H1 (cell line): Measurements from ENCODE around the gene DRD5.
"Not testable (repeated sequence)": the region's sequence is repeated elsewhere in the genome, so short reads cannot be mapped to it uniquely, and the experiment has no call there.

Experiments used
- CTCF ChIP-seq, 3 experiments: IDR thresholded peaks; 1 replicate in 2 of 3; 2 replicates in 1 of 3; pipeline versions ENCODE4 v1.5.1 to v1.6.1; 2011; ENCODE audit warnings: low read length in 3 of 3, mild to moderate bottlenecking in 3 of 3, inconsistent platforms in 2 of 3, low read depth in 1 of 3, moderate library complexity in 1 of 3; ENCODE audit not compliant: insufficient read depth in 1 of 3; ENCODE audit errors: control extremely low read depth in 1 of 3
- EZH2 ChIP-seq: fragments of 200-600 bp; sonication (generic); IDR thresholded peaks from 2 replicates; pipeline ENCODE4 v1.7.1; 2012; ENCODE audit warnings: low read depth, mild to moderate bottlenecking, moderate library complexity, low read length, inconsistent platforms; ENCODE audit not compliant: severe bottlenecking
- HDAC2 ChIP-seq, 2 experiments: fragments of 300-600 bp in 1 of 2; sonication (generic) in 1 of 2; IDR thresholded peaks; 2 replicates each; pipeline ENCODE4 v1.6.1; 2011 to 2012; ENCODE audit warnings: low read depth in 2 of 2, low read length in 2 of 2, mild to moderate bottlenecking in 2 of 2, moderate library complexity in 2 of 2, borderline replicate concordance in 1 of 2, inconsistent platforms in 1 of 2
- JUND ChIP-seq: IDR thresholded peaks from 2 replicates; pipeline ENCODE4 v1.6.1; 2011; ENCODE audit warnings: mild to moderate bottlenecking, improper control_type of control experiment, low read length
- KDM5A ChIP-seq: fragments of 200-600 bp; IDR thresholded peaks from 2 replicates; pipeline ENCODE4 v1.7.1; 2012; ENCODE audit warnings: mild to moderate bottlenecking, low read length, inconsistent platforms, mixed read lengths
- POLR2A ChIP-seq, 2 experiments: IDR thresholded peaks; 1 replicate in 1 of 2; 2 replicates in 1 of 2; pipeline ENCODE4 v1.6.1; 2011; ENCODE audit warnings: low read depth in 2 of 2, low read length in 2 of 2, mild to moderate bottlenecking in 2 of 2; ENCODE audit errors: control extremely low read depth in 1 of 2
- RAD21 ChIP-seq, 2 experiments: IDR thresholded peaks in 1 of 2; conservative IDR thresholded peaks in 1 of 2; 2 replicates each; pipeline ENCODE4 v1.6.1; 2011; ENCODE audit warnings: low read depth in 2 of 2, low read length in 2 of 2, improper control_type of control experiment in 1 of 2, inconsistent platforms in 1 of 2, mild to moderate bottlenecking in 1 of 2, moderate library complexity in 1 of 2
- RNF2 ChIP-seq: fragments of 200-900, 300-1000 bp; sonication (generic); IDR thresholded peaks from 2 replicates; pipeline ENCODE4 v1.7.1; 2016; ENCODE audit warnings: borderline replicate concordance, low read depth, mild to moderate bottlenecking, antibody characterized with exemption, low read length; ENCODE audit not compliant: poor library complexity, severe bottlenecking; ENCODE audit errors: missing control alignments
- SAP30 ChIP-seq: fragments of 300-600 bp; sonication (generic); IDR thresholded peaks from 2 replicates; pipeline ENCODE4 v1.7.1; 2012; ENCODE audit warnings: low read length, moderate library complexity, mild to moderate bottlenecking, inconsistent platforms; ENCODE audit not compliant: insufficient read depth, insufficient replicate concordance
- TAF1 ChIP-seq: IDR thresholded peaks from 2 replicates; pipeline ENCODE4 v1.6.1; 2011; ENCODE audit warnings: mild to moderate bottlenecking, low read depth, low read length
- TBP ChIP-seq: IDR thresholded peaks from 2 replicates; pipeline ENCODE4 v1.6.1; 2011; ENCODE audit warnings: low read depth, low read length, improper control_type of control experiment

DNA sequence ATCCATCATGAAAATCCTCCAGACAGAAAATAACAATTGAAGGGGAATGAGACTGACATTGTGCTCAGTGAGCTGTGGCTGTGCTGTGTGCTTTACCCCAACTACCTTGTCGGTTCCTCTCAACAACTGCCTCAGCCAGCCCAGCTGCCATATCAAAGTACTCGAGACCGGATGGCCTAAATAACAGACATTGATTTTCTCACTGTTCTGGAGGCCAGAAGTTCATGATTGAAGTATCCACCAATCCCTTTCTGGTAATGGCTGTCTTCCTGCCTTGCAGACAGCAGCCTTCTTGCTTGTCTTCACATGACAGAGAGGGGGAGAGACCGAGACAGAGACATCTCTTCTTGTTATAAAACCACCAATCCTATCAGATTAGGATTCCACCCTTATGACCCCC lies 37.6 kb upstream of the DRD5 start:
- TF ChIP-seq HDAC2 (IDR thresholded peaks at IDR 0.05; ENCODE audit: borderline replicate concordance in 1 of 2, low read depth in 2 of 2, low read length in 2 of 2); CTCF (IDR thresholded peaks at IDR 0.05; ENCODE audit: control extremely low read depth in 1 of 3, insufficient read depth in 1 of 3, low read depth in 1 of 3, low read length in 3 of 3); RAD21 (IDR thresholded peaks at IDR 0.05 in 1 of 2, conservative IDR thresholded peaks at IDR 0.05 in 1 of 2; ENCODE audit: low read depth in 2 of 2, low read length in 2 of 2); KDM5A; TAF1; TBP; SAP30; JUND; POLR2A (IDR thresholded peaks at IDR 0.05; ENCODE audit: control extremely low read depth in 1 of 2, low read depth in 2 of 2, low read length in 2 of 2); RNF2; EZH2: not testable (repeated sequence)
